Fibroblast of skin of back (primary cell): ENCODE measurements around the gene SLC27A6.
"Not testable (repeated sequence)": the region's sequence is repeated elsewhere in the genome, so short reads cannot be mapped to it uniquely, and the experiment has no call there.

Experiments
- DNase-seq: peaks from one replicate; pipeline ENCODE4 v3.0.0-alpha.2; 2013

Gene SLC27A6

DNA sequence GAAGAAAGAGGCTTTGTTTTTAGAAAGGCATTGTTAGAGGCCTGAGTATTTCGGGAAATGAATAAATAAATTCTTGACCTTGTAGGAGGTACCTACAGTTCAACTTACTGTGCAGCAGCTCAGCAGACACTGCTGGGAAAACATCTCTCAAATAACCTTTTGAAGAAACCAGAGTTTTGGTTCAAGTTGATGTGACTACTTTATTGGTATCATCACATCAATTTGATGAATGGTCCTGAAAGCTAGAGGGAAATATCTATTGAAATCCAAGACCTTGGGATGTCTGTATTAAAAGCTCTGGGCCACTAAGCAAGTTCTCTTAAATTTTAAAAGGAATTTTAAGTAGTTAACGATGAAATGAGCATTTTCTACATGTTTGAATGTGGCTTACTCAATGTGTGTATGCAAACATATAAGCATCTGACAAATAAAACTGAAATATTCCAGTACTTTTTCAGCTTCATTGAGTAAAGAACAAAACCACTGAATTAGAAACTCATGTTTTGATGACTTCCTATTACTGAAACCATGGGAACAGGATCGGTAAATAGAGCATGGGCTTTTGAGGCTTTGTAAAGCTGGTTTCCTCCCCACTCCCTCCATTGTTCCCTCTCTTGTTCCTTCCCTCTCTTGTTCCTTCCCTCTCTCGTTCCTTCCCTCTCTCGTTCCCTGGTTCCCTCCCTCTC lies 36.7 kb downstream of the SLC27A6 start:
- no peak for DNase-seq

DNA sequence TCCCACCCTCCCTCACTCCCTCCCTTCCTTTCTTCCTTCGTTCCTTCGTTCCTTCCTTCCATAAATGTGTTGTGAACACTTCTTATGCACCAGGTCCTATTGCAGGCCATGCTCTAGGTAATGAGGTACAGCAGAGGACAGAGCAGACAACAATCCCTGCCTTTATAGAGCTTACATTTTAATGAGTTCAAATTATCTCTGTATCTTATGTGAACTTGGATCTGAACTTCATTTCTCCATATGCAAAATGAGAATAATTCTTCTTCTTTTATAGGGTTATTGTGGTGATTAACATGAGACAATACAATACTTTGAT lies 37.2 kb downstream of the SLC27A6 start:
- no peak for DNase-seq

DNA sequence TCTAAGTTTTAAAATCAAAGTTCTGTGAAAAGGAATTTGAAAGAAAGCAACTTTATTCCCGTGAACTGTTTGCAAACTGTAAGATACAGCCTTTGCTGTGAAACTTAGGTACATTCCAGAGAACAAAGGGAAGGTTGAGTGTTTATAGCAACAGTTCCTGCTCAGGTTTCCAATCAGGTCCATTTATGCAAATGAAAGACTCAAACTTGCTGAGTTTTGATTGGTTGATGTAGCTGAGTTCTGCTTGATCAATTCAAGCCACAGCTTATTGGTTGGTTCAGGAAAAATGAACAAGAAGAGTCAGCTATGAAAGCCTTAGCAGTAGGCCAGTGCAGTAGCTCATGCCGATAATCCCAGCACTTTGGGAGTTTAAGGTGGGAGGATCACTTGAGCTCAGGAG lies 37.9 kb downstream of the SLC27A6 start:
- DNase-seq, result no peak

DNA sequence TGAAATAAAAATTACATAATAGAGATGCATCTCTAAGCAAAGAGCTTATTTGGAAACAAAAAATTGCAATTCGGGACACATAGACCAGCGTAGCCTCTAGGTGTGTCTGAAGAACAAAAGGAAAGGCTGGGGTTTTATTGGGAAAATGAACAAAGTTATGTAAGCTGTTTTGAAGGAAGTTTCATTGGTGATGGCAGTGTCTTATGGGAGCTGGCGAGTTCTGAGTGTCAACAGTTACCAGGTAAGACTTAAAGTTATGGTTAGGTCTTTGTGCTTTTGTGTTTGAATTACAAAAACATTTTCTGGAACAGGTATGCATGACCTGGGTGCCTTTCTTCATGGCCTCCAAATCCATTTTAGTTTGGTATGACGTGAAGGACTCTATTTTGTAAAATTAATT lies 48.9 kb downstream of the SLC27A6 start:
- DNase-seq, result no peak

DNA sequence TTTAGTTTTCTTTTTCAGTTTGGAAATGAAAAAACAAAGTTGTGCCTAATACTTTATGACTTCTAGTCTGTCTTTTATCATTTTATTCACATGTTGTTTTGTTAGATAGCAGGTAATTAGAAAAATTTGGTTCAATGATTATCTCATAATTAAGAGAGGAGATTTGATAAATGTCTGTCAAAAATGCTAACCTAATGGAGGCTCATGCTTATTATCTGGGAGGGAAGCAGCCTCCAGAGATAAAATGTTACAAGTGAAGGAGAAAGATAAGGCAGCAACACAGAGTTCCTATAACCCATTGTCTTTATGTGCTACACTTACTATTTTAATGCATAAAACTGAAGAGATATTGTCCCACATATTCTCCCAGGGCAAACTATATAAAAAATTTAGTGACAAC lies 53.5 kb downstream of the SLC27A6 start:
- no peak for DNase-seq

DNA sequence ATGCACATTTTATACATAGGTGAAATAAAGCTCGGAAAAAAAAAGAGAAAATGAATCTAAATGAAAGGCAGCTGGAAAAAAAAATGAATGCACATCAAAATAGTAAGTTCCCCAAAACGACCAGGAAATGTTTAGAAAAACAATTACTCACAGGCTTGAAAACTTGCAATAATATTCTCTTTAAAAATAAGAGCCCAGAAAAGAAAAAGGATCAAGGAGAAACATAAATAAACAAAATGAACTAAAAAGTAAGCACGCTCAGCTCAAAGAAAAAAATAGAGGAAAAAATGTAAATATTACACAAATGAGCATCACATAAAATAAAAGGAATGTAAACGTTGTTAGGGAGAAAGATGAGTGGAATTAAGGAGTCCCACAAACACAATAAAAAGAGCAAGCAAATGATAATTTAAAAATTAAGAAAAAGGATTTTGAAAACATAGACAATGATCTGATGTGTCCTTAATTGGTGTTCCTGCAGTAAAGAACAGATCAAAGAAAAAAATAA lies 54.2 kb downstream of the SLC27A6 start:
- DNase-seq, result no peak

DNA sequence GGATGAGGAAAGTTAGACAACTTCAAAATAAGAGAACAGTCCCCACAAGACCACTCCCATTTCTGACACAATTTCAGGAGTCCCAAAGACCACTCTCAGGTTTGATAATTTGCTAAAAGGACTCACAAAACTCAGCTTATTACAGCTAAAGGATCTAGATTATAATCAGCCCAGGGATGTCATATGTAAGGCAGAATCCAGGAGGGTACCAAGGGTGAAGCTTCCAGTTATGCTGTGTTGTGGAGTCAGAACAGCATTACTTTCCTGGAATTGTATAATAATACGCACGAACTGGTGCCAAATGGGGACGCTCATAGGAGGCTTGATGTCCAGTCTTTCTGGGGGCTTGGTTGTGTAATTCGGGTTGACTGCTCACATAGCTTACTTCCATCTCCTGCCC lies 55.4 kb downstream of the SLC27A6 start:
- DNase-seq, result no peak

DNA sequence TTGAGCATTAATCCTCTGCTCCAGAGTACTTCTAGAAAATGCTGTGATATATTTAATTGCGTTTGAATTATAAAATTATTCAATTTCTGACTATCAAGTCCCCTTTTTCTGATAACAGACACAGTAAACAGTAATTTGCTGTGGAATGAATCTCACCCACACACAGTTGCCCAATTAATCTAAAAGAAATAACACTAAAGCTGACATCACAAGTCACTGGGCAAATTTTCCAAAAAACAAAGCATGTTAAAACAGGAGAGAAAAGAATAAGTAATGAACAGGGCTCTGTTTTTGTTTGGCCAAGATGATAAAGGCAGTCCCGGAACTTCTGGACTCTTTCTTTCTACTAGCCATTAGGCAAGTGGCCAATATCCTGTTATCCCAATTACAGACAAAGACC lies 56.5 kb downstream of the SLC27A6 start:
- DNase-seq, result no peak

DNA sequence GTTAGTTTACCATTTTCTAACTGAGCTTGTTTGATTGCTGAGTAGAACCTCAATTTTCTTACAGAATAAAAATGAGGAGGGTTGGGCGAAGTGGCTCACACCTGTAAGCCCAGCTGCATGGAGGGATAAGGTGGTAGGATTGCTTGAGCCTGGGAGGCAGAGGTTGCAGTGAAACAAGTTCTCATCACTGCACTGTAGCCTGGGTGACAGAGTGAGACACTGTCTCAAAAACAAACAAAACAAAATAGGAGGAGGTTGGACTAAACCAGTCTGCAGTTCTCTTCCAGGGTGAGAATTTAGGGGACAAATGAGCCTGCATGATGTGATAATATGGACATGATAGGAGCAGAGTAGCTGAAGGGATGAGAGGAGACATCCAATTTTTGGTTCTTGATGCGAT lies 57.3 kb downstream of the SLC27A6 start:
- no peak for DNase-seq

DNA sequence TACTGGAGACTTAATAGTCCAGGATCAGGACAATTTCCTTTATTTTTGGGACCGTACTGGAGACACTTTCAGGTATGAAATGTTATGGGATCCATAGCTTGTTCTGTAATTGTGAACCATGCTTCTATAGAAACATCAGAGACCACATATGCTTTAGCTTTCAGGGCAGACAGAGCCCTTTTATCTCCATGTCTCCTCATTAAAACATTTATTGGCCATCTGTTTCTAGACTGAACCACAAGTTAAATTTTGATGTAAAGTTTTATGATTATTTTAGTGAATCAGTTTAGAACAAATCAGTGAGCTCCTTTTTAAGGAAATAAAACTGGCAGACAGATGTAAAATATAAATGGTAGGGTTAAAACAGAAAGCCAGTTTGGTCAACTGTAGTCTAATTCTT lies 62.0 kb downstream of the SLC27A6 start:
- DNase-seq, result no peak

DNA sequence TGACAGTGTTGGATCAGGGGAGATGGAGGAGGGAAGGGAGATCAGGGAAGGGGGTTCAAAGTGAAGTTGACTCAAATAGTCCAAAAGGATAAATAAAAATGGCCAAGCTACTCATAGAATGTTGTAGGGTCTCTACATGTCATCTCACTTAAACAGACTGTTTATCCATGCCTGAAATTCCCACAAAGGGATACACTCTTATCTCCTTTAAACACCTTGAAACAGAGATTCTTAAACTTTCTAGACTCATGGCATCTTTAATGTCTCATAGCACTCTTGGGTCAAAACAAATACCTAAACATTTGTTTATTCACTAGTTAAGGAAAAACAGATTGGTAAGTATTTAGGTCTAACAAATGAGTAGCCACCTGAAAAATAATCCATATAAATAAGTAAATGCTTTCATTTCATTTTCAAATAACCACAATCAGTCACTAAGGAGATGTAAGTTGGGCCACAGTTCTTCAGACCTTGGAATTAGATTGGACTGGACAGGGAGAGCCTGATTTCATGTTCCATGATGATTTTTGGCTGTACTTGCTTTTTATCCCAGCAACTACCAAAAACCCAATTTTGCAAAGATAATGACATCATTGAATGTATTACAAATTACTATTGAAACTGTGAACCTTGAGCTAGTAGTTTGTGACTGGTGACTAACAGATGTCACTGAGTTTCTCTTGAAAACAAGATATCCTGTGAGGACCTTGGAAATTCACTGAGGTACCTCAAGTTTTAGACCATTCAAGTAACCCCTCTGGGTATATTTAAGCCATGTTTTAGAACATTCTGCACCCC lies 66.8 kb downstream of the SLC27A6 start:
- no peak for DNase-seq

DNA sequence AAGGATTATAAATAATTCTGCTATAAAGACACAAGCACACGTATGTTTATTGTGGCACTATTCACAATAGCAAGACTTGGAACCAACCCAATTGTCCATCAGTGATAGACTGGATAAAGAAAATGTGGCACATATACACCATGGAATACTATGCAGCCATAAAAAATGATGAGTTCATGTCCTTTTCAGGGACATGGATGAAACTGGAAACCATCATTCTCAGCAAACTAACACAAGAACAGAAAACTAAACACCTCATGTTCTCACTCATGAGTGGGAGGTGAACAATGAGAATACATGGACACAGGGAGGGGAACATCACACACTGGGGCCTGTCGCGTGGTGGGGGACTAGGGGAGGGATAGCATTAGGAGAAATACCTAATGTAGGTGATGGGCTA lies 71.0 kb downstream of the SLC27A6 start:
- not testable (repeated sequence) for DNase-seq

DNA sequence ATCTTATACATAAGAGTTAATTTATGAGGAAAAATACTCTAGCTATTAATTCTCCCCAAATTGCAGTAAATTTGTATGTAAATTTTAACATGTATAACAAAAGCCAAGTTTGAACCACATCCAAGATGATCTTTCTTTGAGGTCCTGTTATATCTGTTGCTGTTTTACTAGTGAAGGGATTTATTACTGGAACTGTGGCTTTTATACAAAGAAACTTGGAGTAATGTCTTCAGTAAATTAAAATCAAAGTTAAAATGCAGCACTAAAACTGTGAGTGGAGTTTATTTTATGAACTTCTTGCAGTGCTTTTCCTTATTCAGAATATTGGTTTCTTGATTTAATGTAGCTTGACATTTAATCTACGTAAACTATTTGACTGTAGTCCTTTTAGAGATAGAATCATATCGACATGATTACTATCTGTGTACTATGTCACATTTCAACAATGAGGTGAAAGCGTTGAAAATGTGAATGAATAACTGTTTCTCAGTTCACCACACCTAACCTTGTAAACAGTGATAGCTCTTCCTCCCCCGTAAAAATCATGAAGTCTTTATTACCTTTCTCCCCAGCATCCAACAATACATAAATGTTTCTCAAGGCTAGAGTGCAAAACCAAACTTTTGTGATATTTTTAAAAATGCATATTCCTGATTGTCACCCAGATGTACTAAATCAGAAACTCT lies 76.1 kb downstream of the SLC27A6 start:
- no peak for DNase-seq

DNA sequence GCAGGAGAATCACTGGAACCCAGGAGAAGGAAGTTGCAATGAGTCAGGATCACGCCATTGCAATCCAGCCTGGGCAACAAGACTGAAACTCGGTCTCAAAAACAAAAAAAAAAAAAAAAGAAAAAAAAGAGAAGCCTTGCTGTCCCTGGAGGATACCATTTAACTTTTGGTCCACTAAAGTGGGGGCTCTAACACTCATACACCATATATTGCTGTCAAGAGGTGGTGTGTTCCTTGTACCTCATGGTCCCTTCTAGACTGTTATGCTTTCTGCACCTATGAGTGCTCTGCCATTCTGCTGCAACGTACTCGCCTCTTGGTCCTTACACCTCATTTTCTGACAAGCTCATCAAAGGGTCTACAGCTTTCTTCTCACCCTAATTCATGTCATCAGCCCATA lies 77.0 kb downstream of the SLC27A6 start:
- DNase-seq, result no peak

DNA sequence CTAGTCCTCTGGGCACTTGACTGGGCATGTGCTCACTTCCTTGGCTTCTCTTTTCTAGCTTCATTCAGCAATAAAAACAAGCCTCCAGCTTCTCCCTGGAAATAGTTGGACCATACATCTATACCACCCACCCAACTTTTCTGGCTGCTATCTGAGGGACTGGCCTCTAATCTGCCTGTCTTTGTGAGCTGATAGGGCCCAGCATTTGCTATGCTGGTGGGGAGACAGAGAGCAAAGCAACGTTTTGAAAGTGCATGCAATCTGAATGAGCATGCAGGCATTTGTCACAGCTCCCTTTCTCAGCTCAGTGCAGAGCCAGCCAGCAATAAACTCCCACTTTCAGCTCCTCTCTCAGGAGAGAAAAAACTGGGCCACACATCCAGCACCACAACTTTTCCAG lies 78.6 kb downstream of the SLC27A6 start:
- DNase-seq, result no peak

DNA sequence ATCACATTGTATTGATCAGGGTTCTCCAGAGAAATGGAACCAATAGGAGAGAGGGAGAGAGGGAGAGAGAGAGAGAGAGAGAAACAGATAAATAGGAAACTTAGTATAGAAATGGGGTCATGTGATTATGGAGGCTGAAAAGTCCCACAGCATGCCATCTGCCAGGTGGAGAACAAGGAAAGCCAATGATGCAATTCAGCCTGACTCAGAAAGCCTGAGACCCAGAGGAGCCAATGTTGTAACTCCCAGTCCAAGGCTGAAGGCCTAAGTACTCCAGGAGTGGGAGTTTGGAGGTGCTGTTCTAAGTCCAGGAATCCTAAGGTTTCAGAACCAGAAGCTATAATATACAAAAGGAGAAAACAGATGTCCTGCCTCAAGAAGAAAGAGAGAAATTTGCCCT lies 80.9 kb downstream of the SLC27A6 start:
- DNase-seq, result no peak

DNA sequence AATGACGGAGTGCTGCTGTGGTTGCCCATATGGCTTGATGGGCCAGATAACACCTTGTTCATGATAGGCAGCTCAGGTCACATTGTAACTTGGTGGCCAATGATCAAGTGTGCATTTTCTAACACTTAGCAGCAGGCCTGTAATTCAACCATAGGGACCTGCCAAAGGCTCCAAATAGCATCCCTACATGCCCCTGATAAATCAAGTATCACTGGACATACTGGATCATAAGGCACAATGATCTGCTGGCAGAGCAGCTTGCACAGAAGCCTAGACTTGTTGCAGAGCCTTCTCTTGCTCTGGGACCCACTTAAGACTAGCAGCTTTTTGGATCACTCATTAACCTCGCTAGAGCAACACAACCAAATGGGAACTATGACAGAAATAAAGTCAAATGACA lies 83.2 kb downstream of the SLC27A6 start:
- no peak for DNase-seq

DNA sequence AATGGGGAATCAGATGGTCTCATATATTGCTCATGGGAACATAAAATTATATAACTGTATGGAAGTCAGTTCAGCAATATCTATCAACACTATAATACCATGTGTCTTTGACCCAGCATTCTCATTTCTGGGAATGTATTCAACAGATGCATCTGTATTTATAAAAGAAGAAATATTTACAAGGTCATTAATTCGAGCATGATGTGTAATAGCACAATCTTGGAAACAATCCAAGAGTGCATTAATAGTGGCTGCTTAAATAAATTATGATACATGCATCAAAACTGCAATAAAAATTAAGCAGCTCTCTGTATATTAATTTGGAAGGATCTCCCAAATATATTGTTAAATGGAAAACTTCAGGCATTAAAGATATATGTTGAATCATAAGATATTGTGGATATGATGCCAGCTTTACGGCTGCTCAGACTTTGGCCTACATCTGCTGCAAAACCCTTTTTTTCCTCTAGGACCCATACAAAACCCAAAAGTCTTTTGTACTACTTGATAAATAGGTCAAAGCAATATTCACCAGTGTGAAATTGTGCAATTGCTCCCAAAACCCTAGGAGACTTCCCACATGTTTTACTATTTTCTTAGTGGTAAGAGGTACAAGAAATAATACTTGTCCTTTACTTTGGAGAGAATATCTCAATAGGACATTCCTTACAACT lies 84.0 kb downstream of the SLC27A6 start:
- DNase-seq, result no peak

DNA sequence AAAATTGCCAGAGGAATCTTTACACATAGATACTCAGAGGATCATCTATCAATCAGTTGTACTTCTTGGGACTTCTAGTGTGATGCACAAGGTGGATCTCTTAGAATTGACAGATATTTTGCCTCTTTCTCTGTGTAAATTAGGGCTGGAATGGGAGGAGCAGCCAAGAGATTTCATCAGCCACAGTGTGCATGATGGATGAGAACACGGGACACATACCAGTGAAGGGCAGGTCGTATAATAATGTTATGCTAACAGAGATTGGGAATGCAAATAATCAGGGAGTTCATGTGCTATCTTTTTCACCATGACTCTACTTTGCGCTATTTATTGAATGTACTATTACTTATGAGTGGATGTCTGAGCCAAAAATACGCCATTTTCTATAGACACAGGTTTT lies 86.0 kb downstream of the SLC27A6 start:
- DNase-seq, result peak; percentile 16

DNA sequence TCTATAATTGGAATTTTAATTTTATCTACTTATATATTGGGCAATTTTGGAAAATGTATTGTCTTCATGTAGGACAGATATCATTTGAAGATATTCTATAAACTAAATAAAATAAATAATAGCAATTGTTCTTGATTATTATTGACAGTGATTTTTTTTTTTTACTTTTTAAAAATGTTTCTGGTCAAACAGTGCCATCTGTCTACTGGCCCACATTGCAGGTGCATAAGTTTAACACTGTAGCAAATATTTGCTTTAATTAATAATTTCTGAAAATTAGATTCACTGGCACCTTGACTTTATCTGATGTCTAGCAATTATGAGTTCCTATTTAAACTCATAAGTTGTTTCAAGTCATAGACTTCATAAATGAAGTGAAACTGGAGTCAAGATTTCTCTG lies 88.2 kb downstream of the SLC27A6 start:
- DNase-seq, result no peak

DNA sequence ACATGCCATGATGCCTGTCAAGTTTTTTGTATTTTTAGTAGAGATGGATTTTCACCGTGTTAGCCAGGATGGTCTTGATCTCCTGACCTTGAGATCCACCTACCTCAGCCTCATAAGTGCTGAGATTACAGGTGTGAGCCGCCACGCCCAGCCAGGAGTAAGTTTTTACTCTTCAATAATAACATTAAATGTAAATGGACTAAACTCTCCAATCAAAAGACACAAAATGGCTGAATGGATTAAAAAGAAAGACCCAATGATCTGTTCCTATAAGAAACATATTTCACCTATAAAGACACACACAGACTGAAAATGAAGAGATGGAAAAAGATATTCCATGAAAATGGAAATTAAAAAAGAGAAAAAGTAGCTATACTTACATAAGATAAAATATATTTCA lies 92.0 kb downstream of the SLC27A6 start:
- no peak for DNase-seq

DNA sequence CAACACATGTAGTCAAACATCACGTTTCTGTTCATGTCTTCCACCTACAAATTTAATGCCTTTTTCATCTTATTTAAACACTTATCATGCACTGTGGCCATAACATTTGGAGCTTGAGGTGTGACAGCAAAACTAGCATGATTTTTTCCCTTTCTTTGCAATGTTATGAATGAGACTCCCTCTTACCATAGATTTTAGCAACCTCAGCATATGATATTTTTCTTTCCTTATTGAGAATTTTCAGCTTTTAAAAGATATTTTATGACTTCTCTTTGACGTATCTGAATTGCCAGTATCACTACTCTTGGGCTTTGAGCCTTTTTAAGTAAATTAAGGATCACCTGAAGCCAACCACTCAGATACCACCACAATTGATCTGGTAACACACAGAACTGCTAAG lies 96.6 kb downstream of the SLC27A6 start:
- no peak for DNase-seq

DNA sequence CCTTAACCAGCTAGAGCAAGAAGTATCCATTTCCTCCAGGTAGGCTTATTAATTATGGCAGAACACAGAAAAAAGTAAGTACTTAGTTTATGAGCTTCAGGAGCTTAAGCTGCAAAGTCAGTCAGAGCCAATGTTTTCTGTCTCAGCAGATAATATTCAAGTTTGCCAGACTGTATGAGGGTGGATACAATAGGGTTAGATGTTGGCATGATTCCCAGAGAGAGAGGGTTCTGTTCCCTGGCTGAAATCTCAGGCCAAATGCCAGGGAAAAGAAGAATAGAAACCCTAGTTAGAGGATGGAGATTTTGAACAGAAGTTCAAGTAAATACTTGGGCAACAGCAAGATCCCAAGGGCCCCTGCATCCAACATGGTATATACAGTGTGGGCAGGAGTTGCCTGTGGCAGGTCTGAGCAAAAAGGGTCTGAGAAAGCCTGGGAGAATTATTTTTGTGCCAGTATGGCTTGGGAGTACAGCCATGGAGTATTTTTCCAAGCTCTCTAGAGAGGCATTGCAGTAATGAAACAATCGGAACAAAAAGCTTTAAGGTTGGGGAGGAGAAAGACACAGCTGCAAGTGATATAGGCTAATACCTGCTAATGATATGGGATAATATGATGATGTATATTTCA lies 98.3 kb downstream of the SLC27A6 start:
- peak; percentile 8 for DNase-seq
